Activated CD8-positive, alpha-beta memory T cell treated with anti-CD3 and anti-CD28 coated beads for 1 hour (primary cell): Measurements from ENCODE around the gene MSLN.

Experiments
- DNase-seq, 2 donors: peaks; one replicate each; pipeline ENCODE4 v3.0.0-alpha.2; 2020; ENCODE audit warnings: low read depth in 1 of 2; ENCODE audit errors: extremely low read depth in 1 of 2

Gene MSLN

GRCh38 chr16:801584-802363 is 41.2 kb downstream of the MSLN start:
- DNase-seq, result no peak

- DNase-seq, result no peak
Measured at GRCh38 chr16:802461-802860, 41.9 kb downstream of the MSLN start.

- DNase-seq, result no peak
Measured at GRCh38 chr16:802914-803753, 42.6 kb downstream of the MSLN start.

GRCh38 chr16:803754-804080 is 43.2 kb downstream of the MSLN start:
- no peak for DNase-seq

DNA sequence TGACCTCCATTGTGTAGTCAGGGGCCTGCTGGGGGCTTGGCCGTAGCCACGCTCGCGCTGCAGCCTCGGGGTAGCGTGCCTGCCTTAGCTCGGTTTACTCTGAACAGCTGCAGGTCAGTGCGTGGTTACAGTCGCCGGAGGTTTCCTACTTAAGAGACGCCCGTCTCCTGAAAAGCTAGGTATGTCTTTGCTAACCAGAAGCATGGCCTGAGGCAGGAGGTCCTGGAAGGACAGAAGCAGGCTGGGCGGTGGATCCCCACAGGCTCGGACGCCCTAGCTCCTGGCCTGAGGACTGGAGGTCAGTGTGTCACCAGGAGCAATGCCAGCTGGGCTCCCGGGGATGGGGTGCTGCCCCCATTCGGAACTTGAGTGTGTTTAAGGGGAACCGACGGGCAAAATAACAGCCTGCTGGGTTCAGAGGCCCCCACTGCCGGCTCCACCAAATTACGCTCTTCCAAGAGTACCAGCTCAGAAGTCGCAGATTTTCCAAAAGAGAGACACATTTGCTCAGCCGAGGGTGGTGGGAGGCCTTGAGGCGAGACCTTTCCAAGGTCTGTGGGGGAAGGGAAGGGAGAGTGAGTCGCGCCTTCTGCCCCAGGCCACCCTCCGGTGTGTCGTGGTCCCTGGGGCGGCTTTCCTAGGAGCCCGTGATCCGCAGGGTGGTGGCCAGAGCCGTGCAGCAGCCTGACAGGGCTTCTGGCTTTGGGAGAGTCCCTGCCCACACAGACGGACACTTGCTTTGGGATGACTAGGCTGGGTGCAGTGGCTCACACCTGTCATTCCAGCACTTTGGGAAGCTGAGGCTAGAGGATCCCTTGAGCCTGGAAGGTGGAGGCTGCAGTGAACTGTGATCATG is 43.9 kb downstream of the MSLN start:
- DNase-seq, result no peak

GRCh38 chr16:805474-805873 is 44.9 kb downstream of the MSLN start:
- DNase-seq, result no peak

GRCh38 chr16:807347-808084 is 47.0 kb downstream of the MSLN start:
- DNase-seq, result peak; percentile 60 to 68

DNA sequence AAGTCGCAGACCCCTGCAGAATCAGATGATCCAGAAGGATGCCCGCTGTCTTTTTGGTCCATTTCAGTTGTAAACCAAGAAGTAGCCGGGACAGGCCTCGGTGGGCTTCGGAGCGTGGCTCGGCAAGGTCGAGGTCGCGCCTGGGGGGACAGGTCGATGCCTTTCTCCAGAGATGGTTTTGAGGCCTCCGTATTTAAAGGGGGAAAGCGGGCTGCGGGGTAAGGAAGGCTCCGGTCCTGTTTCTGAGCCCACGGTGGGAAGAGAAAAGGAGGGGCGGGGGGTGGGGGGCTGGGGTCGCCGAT is 47.5 kb downstream of the MSLN start:
- DNase-seq, result no peak

DNA sequence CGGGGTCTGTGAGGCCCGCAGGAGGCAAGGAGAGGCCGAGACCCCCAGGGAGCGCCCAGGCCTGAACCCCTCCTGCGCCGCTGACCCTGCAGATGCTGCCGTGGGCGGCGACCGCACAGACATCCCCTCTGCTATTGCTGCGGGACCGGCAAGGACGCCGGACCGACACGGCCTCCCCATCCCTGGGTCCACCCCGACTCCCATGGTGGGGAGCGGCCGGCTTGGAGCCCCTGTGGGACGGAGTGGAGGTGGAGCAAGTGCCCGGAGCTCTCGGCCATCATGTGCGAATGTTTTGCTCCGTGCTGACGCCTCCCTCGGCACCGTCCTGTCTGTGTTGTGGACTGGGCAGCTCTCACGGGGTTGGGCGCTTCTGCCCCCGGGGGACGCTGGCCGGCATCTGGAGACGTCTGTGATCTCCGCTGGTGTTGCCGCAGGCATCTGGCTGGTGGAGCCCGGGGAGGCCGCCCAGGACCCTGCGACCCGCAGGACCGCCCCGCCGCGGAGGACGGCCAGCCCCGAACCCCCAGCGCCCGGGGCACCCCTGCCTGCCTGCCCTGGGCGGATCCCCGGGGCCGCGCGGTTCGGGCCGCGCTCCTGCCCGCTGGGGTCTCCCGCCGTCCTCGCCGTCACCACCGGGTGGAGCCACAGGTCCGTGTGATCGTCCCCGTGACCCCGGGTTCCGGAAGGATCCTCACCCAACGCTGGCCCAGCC is 52.8 kb downstream of the MSLN start:
- DNase-seq, result peak in 1 of 2 donors; percentile 36

DNA sequence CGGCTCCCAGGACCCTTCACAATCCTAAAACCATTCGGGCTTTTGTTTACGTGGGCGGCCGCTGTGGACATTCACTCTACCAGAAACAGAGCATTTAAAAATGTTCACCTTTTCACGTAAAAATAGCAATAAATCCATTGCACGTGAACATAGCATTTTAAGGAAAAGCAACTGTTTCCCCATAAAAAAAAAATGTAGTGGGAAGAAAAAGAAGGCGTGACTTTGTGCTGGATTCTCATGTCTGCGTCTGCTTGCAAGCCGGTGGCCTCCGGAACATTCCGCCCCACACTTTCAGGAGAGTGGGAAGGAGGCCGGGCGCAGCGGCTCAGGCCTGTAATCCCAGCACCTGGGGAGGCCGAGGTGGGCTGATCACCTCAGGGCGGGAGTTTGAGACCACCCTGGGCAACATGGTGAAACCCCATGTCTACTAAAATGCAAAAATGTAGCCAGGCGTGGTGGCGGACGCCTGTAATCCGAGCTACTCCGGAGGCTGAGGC is 53.4 kb downstream of the MSLN start:
- no peak for DNase-seq

DNA sequence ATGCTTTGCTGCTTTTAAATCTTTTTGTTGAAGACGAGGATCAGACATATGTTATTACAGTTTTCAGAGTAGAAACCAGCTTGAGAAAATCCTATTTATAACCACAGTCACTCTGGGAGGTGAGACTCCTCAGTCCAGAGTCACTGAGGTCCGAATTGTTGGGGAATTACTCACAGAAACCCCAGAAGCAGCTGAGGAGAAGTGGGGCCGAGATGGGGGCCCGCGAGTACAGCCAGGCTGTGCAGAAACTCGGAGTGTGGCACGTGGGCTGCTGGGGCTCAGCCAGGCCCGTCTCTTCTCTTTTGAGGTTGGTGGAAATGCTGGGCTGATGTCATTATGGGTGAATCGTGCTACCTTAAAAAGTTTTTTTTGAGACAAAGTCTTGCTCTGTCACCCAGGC is 54.4 kb downstream of the MSLN start:
- DNase-seq, result no peak

DNA sequence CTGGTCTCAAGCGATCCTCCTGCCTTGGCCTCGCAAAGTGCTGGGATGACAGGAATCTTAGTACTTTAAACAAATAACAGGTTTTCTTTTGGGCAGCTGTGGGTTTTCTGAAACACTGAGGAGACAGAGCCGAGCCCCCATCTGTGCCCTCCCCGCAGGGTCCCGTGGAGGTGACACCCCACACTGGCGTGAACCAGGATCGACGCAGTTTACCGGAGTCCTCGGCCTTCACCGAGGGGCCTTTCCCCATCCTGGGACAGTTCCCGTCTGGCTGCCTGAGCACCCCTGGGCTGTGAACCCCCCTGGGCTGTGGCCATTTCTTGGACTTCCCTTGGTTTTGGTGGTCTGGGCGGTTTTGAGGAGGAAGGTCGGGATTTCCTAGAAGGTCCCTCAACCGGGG is 55.3 kb downstream of the MSLN start:
- DNase-seq, result no peak

- DNase-seq, result no peak
Measured at GRCh38 chr16:817001-817906, 56.7 kb downstream of the MSLN start.

DNA sequence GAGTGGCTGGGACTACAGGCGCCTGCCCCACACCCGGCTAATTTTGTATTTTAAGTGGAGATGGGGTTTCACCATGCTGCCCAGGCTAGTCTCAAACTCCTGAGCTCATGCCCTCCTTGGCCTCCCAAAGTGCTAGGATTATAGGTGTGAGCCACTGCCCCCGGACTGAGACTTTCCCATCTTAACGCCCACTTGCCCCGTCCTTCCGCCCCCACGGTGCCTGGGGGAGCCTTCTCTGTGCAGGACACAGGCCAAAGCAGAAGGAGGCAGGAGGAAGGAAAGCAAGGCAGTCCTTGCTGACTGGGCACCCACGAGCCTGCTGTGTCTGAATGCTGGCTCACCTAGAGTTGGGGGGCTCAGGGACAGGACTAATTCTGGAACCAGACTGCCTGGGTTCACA is 57.6 kb downstream of the MSLN start:
- DNase-seq, result no peak
